SK-N-SH treated with all-trans-retinoic acid at 6 μM for 48 hours (cell line): Measurements from ENCODE around the gene R3HDML.

Experiments
- ATAC-seq: fragments of 200-7000 bp; cut with Tn5 transposase; 3 replicates; pipeline ENCODE4 v1.9.1; 2020; ENCODE audit warnings: mild to moderate bottlenecking, moderate library complexity
- ARNTL ChIP-seq: fragments of 450-650 bp; formaldehyde crosslinking; IDR thresholded peaks from 2 replicates; pipeline ENCODE4 v1.5.0; 2020; ENCODE audit warnings: low read depth, mild to moderate bottlenecking, moderate library complexity, borderline replicate concordance
- BACH2 ChIP-seq: fragments of 250-450 bp; sonication (Bioruptor Pico); IDR thresholded peaks from 2 replicates; pipeline ENCODE4 v1.9.0; 2021; ENCODE audit warnings: mild to moderate bottlenecking, borderline replicate concordance
- ESRRG ChIP-seq: fragments of 250-450 bp; sonication (Bioruptor Pico); IDR thresholded peaks from 2 replicates; pipeline ENCODE4 v1.6.1; 2021; ENCODE audit warnings: mild to moderate bottlenecking
- GLIS3 ChIP-seq: fragments of 250-450 bp; sonication (Bioruptor Pico); IDR thresholded peaks from 2 replicates; pipeline ENCODE4 v1.5.0; 2020; ENCODE audit warnings: mild to moderate bottlenecking, moderate library complexity
- PPARA ChIP-seq: fragments of 250-450 bp; sonication (Bioruptor Pico); IDR thresholded peaks from 2 replicates; pipeline ENCODE4 v1.5.0; 2020; ENCODE audit warnings: mild to moderate bottlenecking, borderline replicate concordance
- RARB ChIP-seq: fragments of 250-450 bp; sonication (Bioruptor Pico); IDR thresholded peaks from 2 replicates; pipeline ENCODE4 v1.8.0; 2021; ENCODE audit warnings: mild to moderate bottlenecking, moderate library complexity
- TCF4 ChIP-seq: fragments of 250-450 bp; sonication (Bioruptor Pico); IDR thresholded peaks from 2 replicates; pipeline ENCODE4 v1.8.0; 2021; ENCODE audit warnings: mild to moderate bottlenecking, moderate library complexity, borderline replicate concordance
- TOX ChIP-seq: fragments of 250-450 bp; sonication (Bioruptor Pico); IDR thresholded peaks from 2 replicates; pipeline ENCODE4 v1.8.0; 2021; ENCODE audit warnings: mild to moderate bottlenecking, moderate library complexity, borderline replicate concordance
- ZC3H10 ChIP-seq: fragments of 250-450 bp; sonication (Bioruptor Pico); IDR thresholded peaks from 2 replicates; pipeline ENCODE4 v1.5.1; 2021; ENCODE audit warnings: mild to moderate bottlenecking, moderate library complexity
- ZFP3 ChIP-seq: fragments of 250-450 bp; sonication (Bioruptor Pico); IDR thresholded peaks from 2 replicates; pipeline ENCODE4 v1.5.0; 2020; ENCODE audit warnings: mild to moderate bottlenecking, moderate library complexity
- ZFP30 ChIP-seq: fragments of 450-650 bp; formaldehyde crosslinking; IDR thresholded peaks from 2 replicates; pipeline ENCODE4 v1.5.0; 2022; ENCODE audit warnings: mild to moderate bottlenecking, moderate library complexity
- ZNF565 ChIP-seq: fragments of 450-650 bp; formaldehyde crosslinking; conservative IDR thresholded peaks from 2 replicates; pipeline ENCODE4 v1.5.0; 2020; ENCODE audit warnings: low read depth, mild to moderate bottlenecking, moderate library complexity
- ZNF70 ChIP-seq: fragments of 450-650 bp; formaldehyde crosslinking; IDR thresholded peaks from 2 replicates; pipeline ENCODE4 v1.5.0; 2020; ENCODE audit warnings: mild to moderate bottlenecking, moderate library complexity
- ZNF8 ChIP-seq: fragments of 450-650 bp; formaldehyde crosslinking; IDR thresholded peaks from 2 replicates; pipeline ENCODE4 v1.5.0; 2020; ENCODE audit warnings: mild to moderate bottlenecking, moderate library complexity
- TF ChIP-seq, protein P1 (sequence below): fragments of 250-450 bp; sonication (Bioruptor Pico); IDR thresholded peaks from 2 replicates; pipeline ENCODE4 v1.5.1; 2021; ENCODE audit warnings: mild to moderate bottlenecking, moderate library complexity
- TF ChIP-seq, protein P2 (sequence below): fragments of 250-450 bp; sonication (Bioruptor Pico); IDR thresholded peaks from 2 replicates; pipeline ENCODE4 v1.8.0; 2021; ENCODE audit warnings: low read depth, mild to moderate bottlenecking, moderate library complexity, borderline replicate concordance
- TF ChIP-seq, protein P3 (sequence below): fragments of 250-450 bp; sonication (Bioruptor Pico); IDR thresholded peaks from 2 replicates; pipeline ENCODE4 v1.5.0; 2020; ENCODE audit warnings: mild to moderate bottlenecking, moderate library complexity
- TF ChIP-seq, protein P4 (sequence below): fragments of 250-450 bp; sonication (Bioruptor Pico); IDR thresholded peaks from 2 replicates; pipeline ENCODE4 v1.5.1; 2020; ENCODE audit warnings: low read depth, mild to moderate bottlenecking, moderate library complexity
- TF ChIP-seq, protein P5 (sequence below): fragments of 250-450 bp; sonication (Bioruptor Pico); IDR thresholded peaks from 2 replicates; pipeline ENCODE4 v1.8.0; 2020; ENCODE audit warnings: mild to moderate bottlenecking, moderate library complexity, borderline replicate concordance

R3HDML gene

DNA sequence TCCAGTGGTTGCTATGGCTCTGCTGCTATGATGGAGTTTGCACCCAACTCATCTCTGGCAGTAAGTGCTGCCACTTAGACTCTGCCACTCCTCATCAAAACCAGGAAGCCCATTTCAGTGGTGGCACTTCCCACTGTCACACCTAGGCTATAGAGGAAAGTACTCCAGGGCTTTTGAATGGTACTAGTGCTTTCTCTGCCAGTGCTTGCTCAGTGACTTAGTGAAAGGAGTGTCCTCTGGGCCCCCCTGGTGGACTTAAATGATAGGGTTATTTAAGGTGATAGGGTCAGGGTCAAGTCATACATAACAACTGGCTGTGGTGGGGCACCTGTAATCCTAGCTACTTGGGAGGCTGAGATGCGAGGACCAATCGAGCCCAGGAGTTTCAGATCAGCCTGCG, 48.6 kb upstream of the R3HDML start (continued):
- TF ChIP-seq, protein P1, sequence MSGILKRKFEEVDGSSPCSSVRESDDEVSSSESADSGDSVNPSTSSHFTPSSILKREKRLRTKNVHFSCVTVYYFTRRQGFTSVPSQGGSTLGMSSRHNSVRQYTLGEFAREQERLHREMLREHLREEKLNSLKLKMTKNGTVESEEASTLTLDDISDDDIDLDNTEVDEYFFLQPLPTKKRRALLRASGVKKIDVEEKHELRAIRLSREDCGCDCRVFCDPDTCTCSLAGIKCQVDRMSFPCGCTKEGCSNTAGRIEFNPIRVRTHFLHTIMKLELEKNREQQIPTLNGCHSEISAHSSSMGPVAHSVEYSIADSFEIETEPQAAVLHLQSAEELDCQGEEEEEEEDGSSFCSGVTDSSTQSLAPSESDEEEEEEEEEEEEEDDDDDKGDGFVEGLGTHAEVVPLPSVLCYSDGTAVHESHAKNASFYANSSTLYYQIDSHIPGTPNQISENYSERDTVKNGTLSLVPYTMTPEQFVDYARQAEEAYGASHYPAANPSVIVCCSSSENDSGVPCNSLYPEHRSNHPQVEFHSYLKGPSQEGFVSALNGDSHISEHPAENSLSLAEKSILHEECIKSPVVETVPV, result no peak

DNA sequence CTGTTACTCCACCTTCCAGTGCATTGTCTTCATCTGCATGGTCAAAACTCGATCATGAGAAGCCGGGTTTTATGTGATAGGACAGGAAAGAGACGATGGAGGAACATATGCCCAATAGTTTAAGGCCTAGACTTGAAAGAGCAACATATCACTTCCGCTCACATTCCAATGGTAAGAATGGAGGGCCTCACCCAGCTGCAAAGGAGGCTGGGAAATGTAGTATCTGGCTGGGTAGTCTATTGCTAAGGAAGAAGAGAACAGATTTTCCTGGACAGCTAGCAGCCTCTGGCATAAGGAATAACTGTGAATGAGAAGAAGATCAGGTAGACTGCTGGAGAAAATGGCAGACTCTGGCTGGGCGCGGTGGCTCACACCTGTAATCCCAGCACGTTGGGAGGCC, 45.1 kb upstream of the R3HDML start:
- no peak for TF ChIP-seq ZNF8 (CRISPR knock-in tag)
- no peak for TF ChIP-seq ARNTL (CRISPR knock-in tag)
- TF ChIP-seq, protein P1, result no peak
- TF ChIP-seq TOX (CRISPR knock-in tag), result no peak
- no peak for TF ChIP-seq GLIS3 (CRISPR knock-in tag)
- TF ChIP-seq ZFP30 (CRISPR knock-in tag), result no peak
- TF ChIP-seq ZNF565 (CRISPR knock-in tag), result no peak
- TF ChIP-seq, protein P2, sequence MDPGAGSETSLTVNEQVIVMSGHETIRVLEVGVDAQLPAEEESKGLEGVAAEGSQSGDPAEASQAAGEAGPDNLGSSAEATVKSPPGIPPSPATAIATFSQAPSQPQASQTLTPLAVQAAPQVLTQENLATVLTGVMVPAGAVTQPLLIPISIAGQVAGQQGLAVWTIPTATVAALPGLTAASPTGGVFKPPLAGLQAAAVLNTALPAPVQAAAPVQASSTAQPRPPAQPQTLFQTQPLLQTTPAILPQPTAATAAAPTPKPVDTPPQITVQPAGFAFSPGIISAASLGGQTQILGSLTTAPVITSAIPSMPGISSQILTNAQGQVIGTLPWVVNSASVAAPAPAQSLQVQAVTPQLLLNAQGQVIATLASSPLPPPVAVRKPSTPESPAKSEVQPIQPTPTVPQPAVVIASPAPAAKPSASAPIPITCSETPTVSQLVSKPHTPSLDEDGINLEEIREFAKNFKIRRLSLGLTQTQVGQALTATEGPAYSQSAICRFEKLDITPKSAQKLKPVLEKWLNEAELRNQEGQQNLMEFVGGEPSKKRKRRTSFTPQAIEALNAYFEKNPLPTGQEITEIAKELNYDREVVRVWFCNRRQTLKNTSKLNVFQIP, result no peak
- TF ChIP-seq ZNF70 (CRISPR knock-in tag), result no peak
- TF ChIP-seq, protein P3, sequence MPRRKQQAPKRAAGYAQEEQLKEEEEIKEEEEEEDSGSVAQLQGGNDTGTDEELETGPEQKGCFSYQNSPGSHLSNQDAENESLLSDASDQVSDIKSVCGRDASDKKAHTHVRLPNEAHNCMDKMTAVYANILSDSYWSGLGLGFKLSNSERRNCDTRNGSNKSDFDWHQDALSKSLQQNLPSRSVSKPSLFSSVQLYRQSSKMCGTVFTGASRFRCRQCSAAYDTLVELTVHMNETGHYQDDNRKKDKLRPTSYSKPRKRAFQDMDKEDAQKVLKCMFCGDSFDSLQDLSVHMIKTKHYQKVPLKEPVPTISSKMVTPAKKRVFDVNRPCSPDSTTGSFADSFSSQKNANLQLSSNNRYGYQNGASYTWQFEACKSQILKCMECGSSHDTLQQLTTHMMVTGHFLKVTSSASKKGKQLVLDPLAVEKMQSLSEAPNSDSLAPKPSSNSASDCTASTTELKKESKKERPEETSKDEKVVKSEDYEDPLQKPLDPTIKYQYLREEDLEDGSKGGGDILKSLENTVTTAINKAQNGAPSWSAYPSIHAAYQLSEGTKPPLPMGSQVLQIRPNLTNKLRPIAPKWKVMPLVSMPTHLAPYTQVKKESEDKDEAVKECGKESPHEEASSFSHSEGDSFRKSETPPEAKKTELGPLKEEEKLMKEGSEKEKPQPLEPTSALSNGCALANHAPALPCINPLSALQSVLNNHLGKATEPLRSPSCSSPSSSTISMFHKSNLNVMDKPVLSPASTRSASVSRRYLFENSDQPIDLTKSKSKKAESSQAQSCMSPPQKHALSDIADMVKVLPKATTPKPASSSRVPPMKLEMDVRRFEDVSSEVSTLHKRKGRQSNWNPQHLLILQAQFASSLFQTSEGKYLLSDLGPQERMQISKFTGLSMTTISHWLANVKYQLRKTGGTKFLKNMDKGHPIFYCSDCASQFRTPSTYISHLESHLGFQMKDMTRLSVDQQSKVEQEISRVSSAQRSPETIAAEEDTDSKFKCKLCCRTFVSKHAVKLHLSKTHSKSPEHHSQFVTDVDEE, result no peak
- TF ChIP-seq BACH2 (CRISPR knock-in tag), result no peak
- TF ChIP-seq ZC3H10 (CRISPR knock-in tag), result no peak
- TF ChIP-seq RARB (CRISPR knock-in tag), result no peak
- TF ChIP-seq TCF4 (CRISPR knock-in tag), result no peak
- no peak for TF ChIP-seq PPARA
- no peak for ATAC-seq

DNA sequence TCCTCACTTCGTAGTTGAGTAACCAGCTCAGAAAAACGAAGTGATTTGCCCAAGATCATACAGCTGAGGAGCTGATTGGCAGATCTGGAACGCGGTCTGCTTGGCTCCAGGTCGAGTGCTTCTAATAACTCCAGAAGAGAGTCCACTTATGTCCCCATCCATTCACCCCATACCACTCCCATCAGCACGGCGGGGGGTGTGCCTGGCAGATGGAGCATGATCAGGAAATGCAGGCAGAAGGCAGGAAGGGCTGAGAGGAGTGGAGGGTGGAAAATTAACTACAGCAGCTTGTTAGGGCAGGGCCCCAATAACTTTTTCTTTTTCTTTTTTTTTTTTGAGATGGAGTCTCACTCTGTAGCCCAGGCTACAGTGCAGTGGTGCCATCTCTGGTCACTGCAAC, 40.8 kb upstream of the R3HDML start:
- ATAC-seq, result no peak
- TF ChIP-seq, protein P4, sequence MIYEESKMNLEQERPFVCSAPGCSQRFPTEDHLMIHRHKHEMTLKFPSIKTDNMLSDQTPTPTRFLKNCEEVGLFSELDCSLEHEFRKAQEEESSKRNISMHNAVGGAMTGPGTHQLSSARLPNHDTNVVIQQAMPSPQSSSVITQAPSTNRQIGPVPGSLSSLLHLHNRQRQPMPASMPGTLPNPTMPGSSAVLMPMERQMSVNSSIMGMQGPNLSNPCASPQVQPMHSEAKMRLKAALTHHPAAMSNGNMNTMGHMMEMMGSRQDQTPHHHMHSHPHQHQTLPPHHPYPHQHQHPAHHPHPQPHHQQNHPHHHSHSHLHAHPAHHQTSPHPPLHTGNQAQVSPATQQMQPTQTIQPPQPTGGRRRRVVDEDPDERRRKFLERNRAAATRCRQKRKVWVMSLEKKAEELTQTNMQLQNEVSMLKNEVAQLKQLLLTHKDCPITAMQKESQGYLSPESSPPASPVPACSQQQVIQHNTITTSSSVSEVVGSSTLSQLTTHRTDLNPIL (CRISPR knock-in tag), result no peak
- TF ChIP-seq RARB (CRISPR knock-in tag), result no peak
- TF ChIP-seq, protein P3, result no peak
- no peak for TF ChIP-seq ESRRG (CRISPR knock-in tag)
- TF ChIP-seq TCF4 (CRISPR knock-in tag), result no peak
- TF ChIP-seq ARNTL (CRISPR knock-in tag), result no peak
- no peak for TF ChIP-seq ZFP3 (CRISPR knock-in tag)
- TF ChIP-seq, protein P2, result no peak
- TF ChIP-seq, protein P5, sequence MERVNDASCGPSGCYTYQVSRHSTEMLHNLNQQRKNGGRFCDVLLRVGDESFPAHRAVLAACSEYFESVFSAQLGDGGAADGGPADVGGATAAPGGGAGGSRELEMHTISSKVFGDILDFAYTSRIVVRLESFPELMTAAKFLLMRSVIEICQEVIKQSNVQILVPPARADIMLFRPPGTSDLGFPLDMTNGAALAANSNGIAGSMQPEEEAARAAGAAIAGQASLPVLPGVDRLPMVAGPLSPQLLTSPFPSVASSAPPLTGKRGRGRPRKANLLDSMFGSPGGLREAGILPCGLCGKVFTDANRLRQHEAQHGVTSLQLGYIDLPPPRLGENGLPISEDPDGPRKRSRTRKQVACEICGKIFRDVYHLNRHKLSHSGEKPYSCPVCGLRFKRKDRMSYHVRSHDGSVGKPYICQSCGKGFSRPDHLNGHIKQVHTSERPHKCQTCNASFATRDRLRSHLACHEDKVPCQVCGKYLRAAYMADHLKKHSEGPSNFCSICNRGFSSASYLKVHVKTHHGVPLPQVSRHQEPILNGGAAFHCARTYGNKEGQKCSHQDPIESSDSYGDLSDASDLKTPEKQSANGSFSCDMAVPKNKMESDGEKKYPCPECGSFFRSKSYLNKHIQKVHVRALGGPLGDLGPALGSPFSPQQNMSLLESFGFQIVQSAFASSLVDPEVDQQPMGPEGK, result no peak
- no peak for TF ChIP-seq GLIS3 (CRISPR knock-in tag)
- no peak for TF ChIP-seq ZNF70 (CRISPR knock-in tag)
- TF ChIP-seq, protein P1, result no peak
- no peak for TF ChIP-seq ZFP30 (CRISPR knock-in tag)
- no peak for TF ChIP-seq ZC3H10 (CRISPR knock-in tag)
- TF ChIP-seq ZNF8 (CRISPR knock-in tag), result no peak
- no peak for TF ChIP-seq PPARA
- no peak for TF ChIP-seq TOX (CRISPR knock-in tag)
- TF ChIP-seq ZNF565 (CRISPR knock-in tag), result no peak
